Colon (tissue), 2 donors: Measurements from ENCODE around the gene POP4.

ENCODE experiments used
- FAIRE-seq: peaks from 2 replicates; lab custom pipeline; 2012; peaks lifted over from hg19 to GRCh38; lab: Jason Lieb, UNC
- donor health status: control.
- donor health status: control.

Gene POP4

GRCh38 chr19:29631450-29631849 lies 25.4 kb downstream of the POP4 start:
- FAIRE-seq = no peak

GRCh38 chr19:29634002-29634401 lies 27.9 kb downstream of the POP4 start:
- no peak for FAIRE-seq

- FAIRE-seq = no peak
These were observed 28.5 kb downstream of the POP4 start for GRCh38 chr19:29634423-29635130.

GRCh38 chr19:29635963-29636362 lies 29.9 kb downstream of the POP4 start:
- FAIRE-seq = no peak

GRCh38 chr19:29636553-29637360 lies 30.7 kb downstream of the POP4 start:
- no peak for FAIRE-seq

GRCh38 chr19:29639086-29639485 lies 33.0 kb downstream of the POP4 start:
- FAIRE-seq = no peak

GRCh38 chr19:29640231-29640630 lies 34.1 kb downstream of the POP4 start:
- no peak for FAIRE-seq

GRCh38 chr19:29641597-29641996 lies 35.5 kb downstream of the POP4 start:
- FAIRE-seq = no peak

- no peak for FAIRE-seq
These were observed 37.4 kb downstream of the POP4 start for GRCh38 chr19:29643361-29643935.

GRCh38 chr19:29644210-29644609 lies 38.1 kb downstream of the POP4 start:
- no peak for FAIRE-seq

- no peak for FAIRE-seq
These were observed 39.4 kb downstream of the POP4 start for GRCh38 chr19:29645491-29645867.

- no peak for FAIRE-seq
These were observed 39.8 kb downstream of the POP4 start for GRCh38 chr19:29645911-29646310.

- FAIRE-seq = no peak
These were observed 44.8 kb downstream of the POP4 start for GRCh38 chr19:29650772-29651387.

GRCh38 chr19:29651622-29652394 lies 45.7 kb downstream of the POP4 start:
- FAIRE-seq = no peak

GRCh38 chr19:29653398-29653797 lies 47.3 kb downstream of the POP4 start:
- FAIRE-seq = no peak

GRCh38 chr19:29655648-29656335 lies 49.7 kb downstream of the POP4 start:
- no peak for FAIRE-seq

- no peak for FAIRE-seq
These were observed 52.3 kb downstream of the POP4 start for GRCh38 chr19:29658221-29658991.

- FAIRE-seq = no peak
These were observed 54.8 kb downstream of the POP4 start for GRCh38 chr19:29660835-29661234.

- no peak for FAIRE-seq
These were observed 56.2 kb downstream of the POP4 start for GRCh38 chr19:29662278-29662603.

- FAIRE-seq = no peak
These were observed 56.7 kb downstream of the POP4 start for GRCh38 chr19:29662604-29663404.
